DND-41 (cell line): ENCODE data around the gene TBL1Y.

Experiments
- ATAC-seq: fragments of 200-7000 bp; cut with Tn5 transposase; 3 replicates; pipeline ENCODE4 v1.9.1; 2021; ENCODE audit warnings: low read depth; ENCODE audit not compliant: insufficient read depth
- DNase-seq: peaks from one replicate; pipeline ENCODE4 v3.0.0-alpha.2; 2020
- H2AFZ ChIP-seq: 2 replicates; pipeline ENCODE4 v1.6.0; 2012; ENCODE audit warnings: low read depth, low read length
- H3K27ac ChIP-seq: 2 replicates; pipeline ENCODE4 v1.5.1; 2012; ENCODE audit warnings: low read length, inconsistent platforms
- H3K27me3 ChIP-seq: fragments of 200-600 bp; sonication (generic); 2 replicates; pipeline ENCODE4 v1.6.0; 2012; ENCODE audit warnings: low read length, mild to moderate bottlenecking, inconsistent platforms; ENCODE audit not compliant: insufficient read depth, poor library complexity
- H3K36me3 ChIP-seq: 2 replicates; pipeline ENCODE4 v1.5.1; 2012; ENCODE audit warnings: low read length, inconsistent platforms; ENCODE audit not compliant: insufficient read depth
- H3K4me1 ChIP-seq: 2 replicates; pipeline ENCODE4 v1.5.1; 2012; ENCODE audit warnings: mild to moderate bottlenecking, low read length; ENCODE audit not compliant: insufficient read depth
- H3K4me2 ChIP-seq: 2 replicates; pipeline ENCODE4 v1.6.0; 2012; ENCODE audit warnings: mild to moderate bottlenecking, moderate library complexity, low read length, inconsistent platforms; ENCODE audit not compliant: insufficient read depth
- H3K4me3 ChIP-seq, 2 experiments: fragments of 200-600 bp in 1 of 2; shearing (Covaris generic) in 1 of 2; 2 replicates each; pipeline ENCODE4 v1.5.1; 2012 to 2016; ENCODE audit warnings: inconsistent platforms in 2 of 2, low read length in 2 of 2, mild to moderate bottlenecking in 2 of 2, low read depth in 1 of 2, moderate library complexity in 1 of 2
- H3K79me2 ChIP-seq: 2 replicates; pipeline ENCODE4 v1.6.0; 2012; ENCODE audit warnings: low read length, inconsistent platforms; ENCODE audit not compliant: insufficient read depth
- H3K9ac ChIP-seq: 2 replicates; pipeline ENCODE4 v1.6.0; 2012; ENCODE audit warnings: low read depth, mild to moderate bottlenecking, inconsistent platforms, low read length, moderate library complexity
- H3K9me3 ChIP-seq: 2 replicates; pipeline ENCODE4 v1.5.1; 2012; ENCODE audit warnings: low read length, moderate library complexity, mild to moderate bottlenecking, inconsistent platforms; ENCODE audit not compliant: insufficient read depth, severe bottlenecking
- H4K20me1 ChIP-seq: 2 replicates; pipeline ENCODE4 v1.6.0; 2012; ENCODE audit warnings: low read length; ENCODE audit not compliant: insufficient read depth
- CTCF ChIP-seq: IDR thresholded peaks from 2 replicates; pipeline ENCODE4 v1.5.1; 2012; ENCODE audit warnings: borderline replicate concordance, low read length, moderate library complexity, mild to moderate bottlenecking; ENCODE audit not compliant: poor library complexity, severe bottlenecking; ENCODE audit errors: extremely low read depth
- EZH2 ChIP-seq: IDR thresholded peaks from 3 replicates; pipeline ENCODE4 v1.6.1; 2012; ENCODE audit warnings: borderline replicate concordance, low read depth, mild to moderate bottlenecking, moderate library complexity, low read length, inconsistent platforms; ENCODE audit not compliant: severe bottlenecking

The TBL1Y gene

GRCh38 chrY:7128211-7128610 is 217.7 kb downstream of the TBL1Y start:
- Histone ChIP-seq H3K9me3 (no peaks in the 10 kb centered on the region), H3K4me3 (no peak overlapping the region), H3K27me3 (no peaks in the 10 kb centered on the region), H3K79me2 (no peaks in the 10 kb centered on the region), H3K4me1 (no peaks in the 10 kb centered on the region), H3K36me3 (no peaks in the 10 kb centered on the region), H3K9ac (no peak overlapping the region), H4K20me1 (no peaks in the 10 kb centered on the region), H3K27ac (no peak overlapping the region), H3K4me2 (no peak overlapping the region), H2AFZ (no peak overlapping the region)
- TF ChIP-seq CTCF (no peak), EZH2 (no peak)
- DNase-seq (no peak), ATAC-seq (no peak)
